NCI-H187 (cell line): Measurements from ENCODE around the gene PERCC1.
"Not testable (repeated sequence)": the region's sequence is repeated elsewhere in the genome, so short reads cannot be mapped to it uniquely, and the experiment has no call there.

Experiments used
- DNase-seq, 2 experiments: peaks; one replicate each; lab custom pipeline; 2025; lab: John Stamatoyannopoulos, UW

The PERCC1 gene

DNA sequence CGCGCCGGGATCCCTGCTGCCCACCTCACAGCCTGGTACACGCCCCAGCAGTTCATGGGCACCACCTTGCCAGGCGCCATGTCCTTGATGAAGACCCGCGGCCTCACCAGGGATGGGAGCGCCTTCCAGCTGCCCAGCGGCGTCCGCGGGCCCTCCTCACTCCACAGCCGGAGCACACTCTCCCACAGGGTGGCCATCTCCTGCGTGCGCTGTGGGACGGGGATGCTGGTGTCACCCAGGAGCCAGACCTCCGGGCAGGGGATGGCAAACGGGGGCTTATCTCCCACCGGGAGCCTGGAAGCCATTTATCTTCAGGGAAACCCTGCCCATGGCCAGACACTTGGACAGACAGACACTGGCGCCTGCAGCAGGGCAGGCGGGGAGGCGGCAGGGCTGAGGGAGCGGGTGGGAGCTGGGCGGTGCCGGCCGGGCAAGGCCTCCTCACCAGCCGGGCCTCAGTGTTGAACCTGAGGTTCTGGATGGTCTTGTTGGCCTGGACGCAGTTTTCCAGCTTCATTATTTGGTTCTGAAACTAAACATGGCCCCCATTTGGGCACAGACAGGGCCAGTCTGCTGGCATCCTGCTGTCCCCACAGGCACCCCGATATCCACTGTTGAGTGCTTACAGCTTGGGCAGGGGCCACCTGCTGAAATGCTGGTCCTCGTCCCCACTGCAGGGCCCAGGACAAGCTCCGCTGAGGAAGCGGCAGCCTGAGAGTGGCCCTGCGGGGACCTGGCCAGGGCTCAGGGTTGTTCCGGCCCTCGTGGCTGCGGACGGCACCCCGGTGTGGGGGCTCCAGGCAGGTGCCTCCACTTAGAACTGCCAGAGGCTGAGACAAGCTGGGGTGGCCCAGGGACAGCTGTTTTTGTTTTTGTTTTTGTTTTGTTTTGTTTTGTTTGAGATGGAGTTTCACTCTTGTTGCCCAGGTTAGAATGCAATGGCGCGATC, 4.0 kb downstream of the PERCC1 start:
- no peak for DNase-seq

DNA sequence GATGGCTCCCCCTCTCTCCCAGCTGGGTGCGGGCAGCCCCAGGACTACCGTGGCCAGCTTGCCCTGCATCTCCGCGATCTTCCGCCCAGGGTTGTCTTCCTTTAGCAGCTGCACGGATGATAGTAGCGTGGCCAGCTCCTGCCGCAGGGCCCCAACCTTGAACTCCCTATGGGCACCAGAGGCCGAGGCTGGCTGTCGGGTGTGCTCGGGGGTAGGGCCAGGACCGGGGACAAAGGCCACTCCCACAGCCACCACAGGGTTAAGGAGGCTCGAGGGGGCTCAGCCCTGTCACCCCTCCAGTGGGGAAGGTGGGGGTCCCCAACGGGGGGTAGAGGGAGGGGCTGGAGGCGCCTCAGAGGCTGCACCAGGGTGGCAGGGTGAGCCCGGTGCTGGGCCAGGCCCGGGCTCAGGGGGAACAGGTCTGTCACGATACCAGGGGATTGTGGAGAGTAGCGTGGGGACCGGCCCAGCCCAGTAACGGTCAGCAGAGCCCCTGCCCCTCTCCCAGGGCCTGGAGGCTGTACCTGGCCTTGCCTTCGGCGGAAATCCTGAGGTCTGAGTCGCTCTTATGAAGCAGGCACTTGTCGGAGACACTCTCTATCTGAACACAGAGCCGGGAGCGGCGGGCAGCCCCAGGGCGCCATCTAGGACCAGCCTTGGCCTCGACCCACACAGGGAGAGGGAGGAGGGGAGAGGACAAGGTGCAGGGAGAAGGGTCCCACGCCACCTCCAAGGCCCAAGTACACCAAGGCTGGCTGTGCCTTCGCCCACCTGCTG, 5.2 kb downstream of the PERCC1 start:
- no peak for DNase-seq

DNA sequence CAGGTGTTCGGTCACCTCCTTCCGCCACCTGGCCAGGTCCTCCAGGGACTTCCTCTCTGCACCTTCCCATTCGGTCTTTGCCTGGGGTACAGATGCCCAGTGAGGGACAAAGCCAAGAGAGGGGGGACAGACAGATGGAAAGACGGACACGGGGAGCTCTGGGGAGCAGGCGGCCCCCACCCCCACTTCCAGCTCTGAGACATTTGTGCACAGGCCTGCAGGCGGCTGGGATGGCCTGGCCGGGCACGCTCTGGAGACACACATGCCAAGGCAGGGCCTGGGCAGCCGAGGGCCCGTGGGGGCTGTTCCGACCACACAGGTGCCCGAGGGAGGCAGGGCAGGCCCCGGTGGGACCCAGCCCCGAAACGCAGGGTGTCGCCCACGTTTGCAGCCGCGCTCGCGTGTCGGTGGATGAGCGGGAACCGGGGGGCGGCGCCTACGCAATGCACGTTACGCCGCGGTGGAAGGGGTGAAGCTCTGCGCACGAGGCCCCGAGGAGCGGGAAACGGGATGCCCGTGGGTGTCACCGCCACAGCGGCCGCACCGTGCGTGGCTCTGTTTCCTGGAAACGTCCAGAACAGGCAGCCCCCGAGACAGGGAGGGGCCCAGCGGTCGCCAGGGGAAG, 6.0 kb downstream of the PERCC1 start:
- DNase-seq, result no peak

DNA sequence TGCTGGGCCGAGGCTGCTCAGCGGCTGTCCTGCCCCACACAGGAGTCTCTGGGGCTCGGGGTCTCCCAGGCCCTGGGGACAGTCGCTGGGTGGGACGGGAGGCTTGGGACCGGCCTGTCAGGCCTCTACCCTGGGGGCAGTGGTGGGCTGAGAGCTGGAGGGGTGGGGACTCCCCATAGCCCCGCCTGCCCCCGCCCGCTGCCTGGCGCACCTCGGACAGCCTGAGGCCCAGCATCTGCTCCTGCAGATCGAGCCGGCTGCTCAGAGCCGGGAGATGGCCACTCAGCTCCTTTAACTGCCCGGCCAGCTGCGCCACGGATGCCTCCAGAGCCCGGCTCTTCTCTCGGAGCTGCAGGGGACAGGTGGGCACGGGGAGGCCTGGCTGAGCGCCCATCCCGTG, 6.7 kb downstream of the PERCC1 start:
- DNase-seq, result no peak

DNA sequence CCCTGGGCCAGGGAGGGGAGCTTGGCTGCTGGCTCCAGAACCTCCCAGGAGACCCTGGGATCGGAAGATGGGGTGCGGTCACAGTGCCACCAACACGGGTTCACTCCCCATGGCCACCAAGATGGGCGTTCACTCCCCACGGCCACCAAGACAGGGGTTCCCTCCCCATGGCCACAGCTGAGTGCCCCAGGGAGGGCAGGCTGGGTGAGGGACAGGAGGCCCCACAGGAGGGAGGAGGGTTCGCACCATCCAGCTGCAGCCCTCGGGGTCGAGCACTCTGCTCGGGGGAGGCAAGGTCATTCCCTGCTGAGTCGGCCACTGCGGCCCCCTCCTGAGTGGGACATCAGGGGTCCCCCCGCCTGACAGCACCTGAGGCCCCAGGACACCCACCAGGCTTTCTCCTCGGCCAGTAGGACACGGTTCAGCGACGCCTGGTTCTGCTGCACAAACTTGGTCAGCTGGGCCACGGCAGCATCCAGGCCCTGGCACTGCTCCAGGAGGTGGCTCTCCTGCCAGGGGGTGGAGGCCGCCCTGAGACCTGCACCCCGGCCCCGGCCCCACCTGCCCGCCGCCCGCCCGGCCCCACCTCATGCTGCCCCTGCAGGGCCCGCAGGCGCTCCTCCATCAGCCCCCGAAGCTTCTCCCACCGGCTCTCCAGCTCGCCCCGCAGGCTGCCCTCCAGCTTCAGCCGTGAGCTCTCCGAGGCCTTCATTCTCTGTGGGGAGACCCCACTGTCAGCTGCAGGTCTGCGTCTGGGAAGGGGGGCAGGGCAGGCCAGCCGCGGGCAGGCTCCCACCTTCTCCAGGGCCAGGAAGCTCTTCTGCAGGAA, 7.6 kb downstream of the PERCC1 start:
- DNase-seq, result no peak

DNA sequence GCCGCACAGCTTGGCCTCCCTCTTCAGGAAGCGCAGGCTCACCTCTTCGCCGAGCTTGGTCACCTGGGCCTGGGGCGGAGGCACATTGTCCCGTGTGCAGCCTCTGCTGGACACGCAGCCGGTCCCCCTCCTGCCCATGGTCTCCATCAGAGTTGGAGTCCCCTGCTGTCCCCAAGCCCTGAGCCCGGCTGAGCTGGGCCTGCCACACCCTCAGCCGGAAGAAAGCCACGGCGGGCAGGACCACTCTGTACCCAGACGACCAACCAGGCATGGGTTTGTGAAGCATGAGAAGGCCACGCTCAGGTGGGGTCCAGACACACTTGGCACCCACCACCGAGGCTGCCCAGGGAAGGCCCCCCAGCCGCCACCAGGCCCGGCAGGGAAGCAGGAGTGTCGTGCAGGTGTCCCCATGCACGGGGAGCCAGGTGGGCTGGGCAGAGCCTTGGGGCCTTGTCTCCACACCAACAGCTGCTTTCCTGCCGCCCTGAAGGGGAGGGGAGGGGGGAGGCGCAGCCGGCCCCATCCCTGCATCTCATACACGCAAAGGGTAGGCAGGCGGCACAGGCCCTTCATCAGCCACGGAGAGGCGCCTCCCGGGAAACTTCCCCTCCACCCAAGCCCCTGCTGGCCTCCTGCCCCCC, 8.3 kb downstream of the PERCC1 start:
- no peak for DNase-seq

DNA sequence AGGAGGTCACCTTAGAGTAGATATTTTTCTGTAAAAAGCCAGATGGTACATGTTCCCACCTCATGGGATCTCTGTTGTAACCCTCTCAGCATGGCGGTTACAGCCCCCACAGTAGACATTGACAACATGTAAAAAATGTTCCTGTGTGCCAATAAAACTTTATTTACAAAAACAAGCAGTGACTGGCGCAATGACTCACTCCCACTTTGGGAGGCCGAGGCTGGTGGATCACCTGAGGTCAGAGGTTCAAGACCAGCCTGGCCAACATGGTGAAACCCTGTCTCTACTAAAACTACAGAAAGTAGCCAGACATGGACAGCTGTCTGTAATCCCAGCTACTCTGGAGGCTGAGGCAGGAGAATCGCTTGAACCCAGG, 8.8 kb downstream of the PERCC1 start:
- DNase-seq, result not testable (repeated sequence)

DNA sequence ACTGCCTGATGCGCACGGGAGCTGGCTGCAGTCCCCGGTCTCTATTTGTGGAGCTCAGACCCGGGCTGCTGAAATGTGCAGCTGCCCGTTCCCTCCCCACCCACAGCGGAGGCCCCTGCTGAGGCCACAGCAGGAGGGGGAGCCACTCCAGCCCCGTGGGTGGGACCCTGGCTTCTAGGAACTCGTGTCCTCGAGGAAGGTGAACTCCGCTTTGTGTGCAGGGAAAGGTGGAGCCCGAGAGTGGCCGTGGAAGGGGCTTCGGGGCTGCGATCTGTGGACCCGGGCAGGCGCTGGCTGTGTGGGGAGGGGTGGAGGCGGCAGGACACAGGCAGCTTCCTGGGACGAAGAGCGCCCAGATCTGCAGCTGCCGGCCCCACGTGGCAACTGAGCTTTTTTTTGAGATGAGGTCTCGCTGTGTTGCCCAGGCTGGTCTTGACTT, 10.5 kb downstream of the PERCC1 start:
- no peak for DNase-seq

DNA sequence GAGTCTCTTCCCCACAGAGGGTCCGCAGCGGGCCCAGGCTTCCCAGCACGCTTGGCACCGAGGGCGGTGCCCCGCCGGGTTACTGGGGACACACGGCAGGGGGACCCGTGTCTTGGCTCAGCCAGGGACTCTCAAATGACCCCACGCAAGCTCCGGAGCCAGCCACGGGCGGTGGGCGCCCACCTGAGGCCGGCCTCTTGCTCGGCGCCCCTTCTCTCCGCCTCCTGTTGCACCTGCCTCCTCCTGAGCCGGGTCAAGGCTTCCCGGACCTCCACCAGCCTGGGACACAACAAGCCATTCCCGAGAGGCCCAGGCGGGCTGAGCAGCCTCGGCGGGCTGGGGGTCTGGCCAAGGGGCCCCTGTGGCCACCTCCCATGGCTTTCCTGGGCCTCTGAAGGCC, 11.8 kb downstream of the PERCC1 start:
- no peak for DNase-seq

DNA sequence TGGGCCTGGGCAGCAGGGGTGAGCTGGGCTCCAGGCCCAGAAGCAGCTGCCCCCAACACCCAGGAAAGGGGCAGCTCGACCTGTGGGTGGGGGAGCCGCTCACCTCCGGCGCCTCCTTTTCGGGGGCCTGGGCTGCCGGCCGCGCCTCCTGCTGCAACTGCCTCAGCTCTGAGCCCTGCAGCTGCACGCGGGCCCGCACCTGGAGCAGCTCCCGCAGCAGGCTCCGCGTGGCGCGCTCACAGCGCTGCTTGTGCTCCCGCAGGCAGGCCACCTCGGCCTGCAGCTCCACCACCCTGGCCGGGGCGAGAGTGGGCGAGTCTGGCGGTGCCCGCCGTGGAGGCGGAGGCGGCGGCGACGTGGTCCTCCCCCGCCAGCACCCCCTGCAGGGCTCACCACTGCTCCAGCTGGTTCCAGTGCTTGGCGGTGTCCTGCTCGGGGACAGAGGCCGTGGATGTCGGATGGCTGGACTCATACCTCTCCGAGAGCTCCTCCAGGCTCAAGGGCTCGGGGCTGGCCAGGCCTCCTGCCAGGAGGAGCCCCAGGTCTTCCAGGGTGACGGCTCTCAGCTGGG, 12.6 kb downstream of the PERCC1 start:
- DNase-seq, result no peak

DNA sequence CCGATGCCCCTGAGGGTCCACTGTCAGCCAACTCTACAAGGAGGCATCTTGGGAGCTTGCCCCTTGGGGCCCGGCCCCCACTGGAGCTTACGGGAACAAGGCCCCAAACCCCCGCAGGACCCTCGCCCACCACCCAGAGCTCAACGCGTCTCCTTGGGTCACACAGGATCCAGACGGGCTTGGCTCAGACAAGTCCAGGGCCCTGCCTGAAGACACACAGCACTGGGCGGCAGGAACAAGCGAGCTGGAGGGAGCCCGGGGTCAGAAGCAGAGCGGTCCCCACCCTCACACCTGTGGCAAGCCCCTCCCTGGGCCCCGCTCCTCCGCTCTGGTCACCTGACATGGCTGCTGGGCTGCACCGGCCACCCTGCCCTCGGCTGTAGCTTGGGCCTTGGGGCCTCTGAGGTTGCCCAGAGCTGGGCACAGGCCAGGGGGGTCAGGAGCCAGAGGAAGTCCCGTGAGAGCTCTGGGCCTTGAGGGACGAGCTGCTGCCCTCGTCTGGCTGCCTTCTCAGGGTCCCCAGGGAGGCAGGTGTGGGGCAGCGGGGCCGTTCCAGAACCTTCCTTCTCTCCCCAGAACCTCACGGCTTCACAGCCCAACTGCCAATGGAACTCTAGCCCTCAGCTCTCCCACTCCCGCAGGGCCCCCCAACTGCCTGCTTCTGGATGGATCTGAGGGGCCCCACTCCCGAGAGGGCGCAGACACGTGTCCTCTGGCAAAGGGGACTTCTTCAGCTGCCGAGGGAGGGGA, 13.3 kb downstream of the PERCC1 start, which contains the start of gene CCDC154:
Gene CCDC154, minus strand, starts transcription at position 577 of the 750 bp plus-strand sequence. Its CDS starts 234 bp downstream, at position 343.
- DNase-seq, result no peak

DNA sequence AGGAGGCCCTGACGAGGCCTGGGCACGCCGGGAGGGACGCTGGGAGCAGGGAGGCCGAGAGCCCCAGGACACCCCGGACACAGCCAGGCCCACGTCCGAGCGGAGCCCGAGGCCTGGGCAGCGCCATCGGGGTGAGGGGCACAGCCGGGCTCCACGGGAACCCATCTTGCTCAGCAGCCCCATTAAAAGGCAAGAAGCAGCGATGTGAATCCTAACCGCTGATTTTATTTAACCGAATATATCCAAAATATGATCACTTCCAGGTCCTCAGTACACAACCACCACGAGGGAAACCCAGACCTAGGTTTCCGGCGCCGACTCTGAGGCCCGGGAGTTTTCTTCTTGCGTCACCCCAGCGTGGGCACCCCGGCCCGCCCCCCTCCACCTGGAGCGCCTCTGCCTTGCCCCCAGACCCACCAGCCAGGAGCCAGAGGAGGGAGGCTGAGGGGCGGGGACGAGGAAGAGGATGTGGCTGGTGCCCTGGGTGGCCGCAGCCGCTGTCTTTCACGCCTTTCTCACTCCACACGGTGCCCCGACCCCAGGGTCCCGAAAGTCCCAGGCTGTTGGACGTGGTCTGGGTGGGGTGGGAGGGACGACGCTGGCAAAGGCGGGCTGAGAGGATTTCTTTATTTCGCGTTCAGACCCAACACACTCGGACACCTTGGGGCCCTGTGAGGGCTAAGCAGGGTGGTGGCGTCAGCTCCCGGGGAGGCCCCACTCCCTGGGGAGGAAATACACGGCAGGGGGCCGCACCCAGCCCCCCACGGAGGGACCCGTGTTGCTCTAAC, 14.0 kb downstream of the PERCC1 start:
- DNase-seq, result no peak

DNA sequence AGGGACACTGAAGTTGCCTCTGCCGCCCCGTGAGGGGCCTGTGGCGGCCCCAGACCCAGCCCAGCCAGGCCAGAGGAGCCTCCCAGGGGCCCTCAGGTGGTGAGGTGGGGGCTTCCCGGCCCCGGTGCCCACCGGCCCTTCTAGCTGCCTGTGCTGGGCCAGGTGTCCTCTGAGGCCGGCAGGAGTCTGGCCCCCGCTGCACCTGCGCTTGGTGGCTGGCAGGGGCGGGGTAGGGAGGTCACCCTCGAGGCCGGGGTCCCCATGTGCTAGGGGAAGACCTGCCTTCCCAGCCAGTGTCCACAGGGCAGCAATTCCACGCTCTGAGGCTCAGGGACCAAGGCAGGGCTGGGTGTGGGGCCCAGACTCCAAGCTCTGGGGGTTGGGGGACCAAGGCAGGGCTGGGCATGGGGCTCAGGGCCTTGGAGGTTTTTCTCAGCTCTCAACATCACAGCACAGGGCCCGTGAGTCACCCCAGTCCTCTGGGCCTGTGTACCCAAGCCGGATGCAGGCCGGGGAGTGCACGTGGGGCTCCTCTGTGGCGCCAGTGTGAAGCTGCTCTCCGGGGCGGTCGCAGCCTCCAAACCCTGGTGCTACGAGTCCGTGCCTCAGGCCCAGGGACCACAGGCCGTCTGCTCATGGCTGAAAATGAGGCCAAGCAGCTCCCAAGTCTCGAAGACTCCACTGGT, 14.8 kb downstream of the PERCC1 start:
- no peak for DNase-seq

DNA sequence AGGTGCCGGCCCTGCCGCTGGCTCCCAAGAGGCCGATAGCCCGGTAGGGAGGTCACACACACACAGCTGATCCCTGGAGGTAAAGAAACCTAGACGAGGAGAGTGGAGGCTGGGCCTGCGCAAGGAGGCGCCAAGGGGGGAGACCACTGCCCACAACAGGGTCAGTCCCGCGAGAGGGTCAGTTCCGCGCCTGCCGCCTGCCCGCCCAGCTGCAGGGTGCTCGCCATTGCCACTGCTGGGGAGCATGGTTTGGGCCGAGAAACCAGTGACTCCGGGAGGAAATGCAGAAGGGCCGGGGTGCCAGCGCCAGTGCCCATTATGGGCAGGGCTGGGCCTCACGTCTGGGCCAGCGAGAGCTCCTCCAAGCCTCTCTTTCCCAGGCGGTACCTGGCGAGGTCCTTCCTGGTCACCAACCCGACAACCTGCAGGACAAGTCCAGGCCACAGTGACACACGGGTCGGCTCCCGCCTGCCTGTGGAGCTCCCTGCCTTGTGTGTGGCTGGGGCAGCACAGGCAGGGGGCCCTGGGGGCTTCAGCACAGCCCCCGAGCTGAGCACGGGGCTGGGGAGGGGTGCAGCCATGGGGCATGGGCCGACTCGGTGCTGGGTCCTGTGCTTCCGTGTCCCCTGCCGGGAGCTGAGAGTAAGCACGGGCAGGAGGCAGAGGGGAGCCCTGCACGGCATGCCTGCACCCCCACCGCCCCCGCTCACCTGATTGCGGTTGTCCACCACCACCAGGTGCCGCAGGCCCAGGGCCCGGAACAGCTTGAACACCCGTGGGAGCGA, 15.6 kb downstream of the PERCC1 start:
- no peak for DNase-seq

DNA sequence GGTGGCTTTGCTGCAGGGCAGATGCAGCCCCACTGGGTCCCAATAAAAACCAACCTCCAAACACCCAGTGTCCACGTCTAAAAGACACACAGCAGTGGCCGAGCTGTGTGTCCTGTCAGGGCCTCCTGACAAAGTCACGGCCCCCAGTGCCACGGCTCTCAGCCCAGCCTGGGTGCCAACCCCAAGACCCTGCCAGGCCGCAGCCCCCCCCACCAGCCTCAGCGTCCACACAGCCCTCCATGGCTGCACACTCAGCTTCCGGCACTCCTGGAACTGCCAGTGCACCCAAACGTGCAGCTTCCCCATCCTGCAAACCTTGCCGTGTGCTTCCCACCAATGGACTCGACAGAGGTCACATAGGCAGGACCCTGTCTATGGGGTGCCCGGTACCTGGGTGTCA, 17.1 kb downstream of the PERCC1 start:
- no peak for DNase-seq

DNA sequence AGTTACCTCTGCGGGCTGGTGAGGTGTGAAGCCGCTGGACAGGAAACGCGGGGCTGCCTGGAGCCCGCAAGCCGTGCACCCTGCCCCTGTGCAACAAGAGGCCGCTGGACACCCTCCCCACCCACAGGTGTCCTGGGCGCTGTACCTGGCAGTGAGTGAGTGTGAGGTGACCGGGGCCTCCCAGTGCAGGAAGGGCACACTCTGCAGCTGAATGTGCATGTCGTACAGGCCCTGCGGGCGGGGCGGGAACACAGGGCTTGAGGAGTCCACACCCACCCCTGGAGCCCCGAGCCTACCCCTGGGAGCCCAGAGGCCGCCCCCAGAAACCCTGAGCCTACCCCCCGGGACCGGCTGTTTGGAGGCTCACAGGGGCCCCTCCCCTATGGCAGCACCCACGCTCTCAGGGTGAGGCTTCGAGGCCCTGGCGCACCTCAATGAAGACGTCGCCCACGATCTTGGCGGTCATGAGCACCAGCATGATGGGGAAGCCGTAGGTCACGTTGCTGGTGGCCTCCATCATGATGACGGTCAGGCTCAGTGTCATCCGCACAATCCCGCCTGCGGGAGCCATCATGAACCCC, 17.7 kb downstream of the PERCC1 start:
- DNase-seq, result no peak

DNA sequence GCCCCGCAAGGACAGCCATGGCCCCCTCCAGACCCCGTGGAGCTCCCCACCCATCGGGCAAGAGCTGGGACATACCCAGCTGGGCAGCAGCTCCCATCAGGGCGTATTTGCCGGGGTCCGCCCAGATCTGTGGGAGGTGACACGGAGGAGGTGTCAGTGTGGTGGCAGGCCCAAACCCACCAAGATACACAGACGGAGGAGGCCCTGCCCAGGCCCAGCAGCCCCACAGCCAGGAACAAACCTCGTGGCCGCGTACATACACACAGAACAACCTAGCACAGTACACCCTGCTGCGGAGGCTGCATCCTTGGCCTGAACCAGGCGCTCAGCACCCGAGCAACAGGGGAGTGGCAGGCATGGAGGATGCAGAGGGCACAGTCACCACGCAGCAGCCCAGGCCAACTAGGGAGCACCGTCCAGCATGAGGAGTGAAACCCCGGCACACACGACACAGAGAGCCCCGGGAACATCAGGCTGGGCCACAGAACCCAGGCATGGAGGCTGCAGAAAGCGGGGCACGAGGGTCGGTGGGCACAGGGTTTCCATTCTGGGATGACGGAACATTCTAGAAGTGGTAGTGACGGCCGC, 18.4 kb downstream of the PERCC1 start:
- no peak for DNase-seq
